ENCODE data around the gene OBP2B. TPM values are rescaled to one million over a fixed set of nuclear protein-coding genes. Genes with fewer than 3 reads are reported as not detected.

Gene OBP2B
- total RNA-seq, 1 experiment from 2014 or later, result not detected

GRCh38 chr9:133227242-133227860 lies 18.3 kb upstream of the OBP2B start:
- Histone ChIP-seq H3K4me3 (ENCODE audit: low read depth in 2 of 2, low read length in 2 of 2) (no peak overlapping the region), H3K4me1 (ENCODE audit: control insufficient read depth, insufficient read depth, low read length) (no peaks in the 10 kb centered on the region), H3K9me3 (ENCODE audit: control insufficient read depth, insufficient read depth, low read depth, low read length) (no peaks in the 10 kb centered on the region), H3K36me3 (ENCODE audit: control insufficient read depth, insufficient read depth, low read length) (no peaks in the 10 kb centered on the region), H3K27ac (ENCODE audit: low read length) (no peak overlapping the region), H3K27me3 (ENCODE audit: control insufficient read depth, insufficient read depth, low read length) (no peaks in the 10 kb centered on the region)
- intact Hi-C loops (cut with micrococcal nuclease; ENCODE audit: unreplicated experiment), result no loop called here
- BruUV-seq (replicated peaks), result no TSS peak
- DNase-seq (ENCODE audit: low read depth, low spot score) (no peak), ATAC-seq (no peak)
- ChIA-PET CTCF (no interaction called here), POLR2A (interaction anchor here (0.6 kb wide), 1 partner anchor 357 kb away, joined by 3 read pairs; no protein-coding TSS in a partner anchor)
- no peak for TF ChIP-seq TCF7L2 (IDR thresholded peaks at IDR 0.05; ENCODE audit: low read depth, low read length)
- TF ChIP-seq CTCF (IDR thresholded peaks at IDR 0.05), result no peak
- TF ChIP-seq POLR2AphosphoS5 (IDR thresholded peaks at IDR 0.05; ENCODE audit: low read depth, low read length), result no peak
- TF ChIP-seq SIN3A (IDR thresholded peaks at IDR 0.05; ENCODE audit: borderline replicate concordance, insufficient read depth, low read depth, low read length), result no peak
- TF ChIP-seq REST (IDR thresholded peaks at IDR 0.05; ENCODE audit: insufficient read depth in 1 of 2, low read depth in 2 of 2, low read length in 1 of 2), result no peak
- in situ Hi-C loops (cut with HindIII; ENCODE audit: low pct_unique_long_range_greater_than_20kb, low sequenced_read_pairs), result no loop called here

GRCh38 chr9:133226219-133227171 lies 17.4 kb upstream of the OBP2B start:
- intact Hi-C loops (cut with micrococcal nuclease; ENCODE audit: unreplicated experiment), result no loop called here

More at GRCh38 chr9:133226219-133227171, 17.4 kb upstream of the OBP2B start:
- H3K4me1 ChIP-seq (ENCODE audit: control insufficient read depth, insufficient read depth, low read length), result no peaks in the 10 kb centered on the region
- H3K27me3 ChIP-seq (ENCODE audit: control insufficient read depth, insufficient read depth, low read length), result no peaks in the 10 kb centered on the region
- ChIA-PET POLR2A (no interaction called here), CTCF (no interaction called here)
- no peaks in the 10 kb centered on the region for H3K36me3 ChIP-seq (ENCODE audit: control insufficient read depth, insufficient read depth, low read length)
- no peak for DNase-seq (ENCODE audit: low read depth, low spot score)
- TF ChIP-seq REST (IDR thresholded peaks at IDR 0.05; ENCODE audit: insufficient read depth in 1 of 2, low read depth in 2 of 2, low read length in 1 of 2), result no peak
- no peak for ATAC-seq
- BruUV-seq (replicated peaks), result no TSS peak
- no peaks in the 10 kb centered on the region for H3K9me3 ChIP-seq (ENCODE audit: control insufficient read depth, insufficient read depth, low read depth, low read length)
- no peak overlapping the region for H3K4me3 ChIP-seq (ENCODE audit: low read depth in 2 of 2, low read length in 2 of 2)
- in situ Hi-C loops (cut with HindIII; ENCODE audit: low pct_unique_long_range_greater_than_20kb, low sequenced_read_pairs), result no loop called here
- H3K27ac ChIP-seq (ENCODE audit: low read length), result no peak overlapping the region

Measured in Panc1 (cell line).